GM18507 (cell line): Measurements from ENCODE around the gene BACH2.

ENCODE experiments used
- DNase-seq: peaks from one replicate; pipeline ENCODE4 v3.0.0; 2011; ENCODE audit warnings: low read depth; ENCODE audit not compliant: insufficient read length; ENCODE audit errors: extremely low spot score
- FAIRE-seq: peaks from 2 replicates; lab custom pipeline; 2011; peaks lifted over from hg19 to GRCh38; lab: Jason Lieb, UNC

The BACH2 gene

GRCh38 chr6:89944826-89945407 is 351.7 kb downstream of the BACH2 start:
- DNase-seq (no peak), FAIRE-seq (no peak)

DNA sequence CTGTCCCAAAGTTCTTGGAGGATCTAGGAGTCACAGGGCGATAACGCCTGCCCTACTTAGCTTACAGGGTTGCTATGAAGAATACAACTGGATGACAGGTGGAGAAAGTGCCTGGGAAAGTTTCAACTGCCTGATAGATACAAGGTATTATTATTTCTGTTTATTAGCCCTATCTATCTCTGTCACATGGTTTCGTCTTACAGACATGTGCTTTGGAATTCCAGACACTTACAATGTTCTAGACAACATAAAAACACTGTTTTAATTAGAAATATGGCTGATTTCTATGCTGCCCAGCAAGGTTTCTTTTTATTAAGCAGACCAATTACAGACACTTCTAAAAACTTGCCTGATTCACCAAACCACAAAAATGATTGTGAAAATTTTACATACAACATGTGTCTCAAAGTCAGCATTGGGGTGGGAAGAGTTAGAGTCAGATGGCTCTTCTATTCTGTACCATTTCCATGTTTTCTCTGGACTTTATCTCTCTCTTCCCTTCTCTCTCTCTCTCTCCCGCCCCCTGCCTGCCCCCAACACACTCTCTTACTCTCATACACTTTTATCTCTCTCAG is 352.4 kb downstream of the BACH2 start:
- FAIRE-seq (no peak), DNase-seq (no peak)

GRCh38 chr6:89942601-89943000 is 354.0 kb downstream of the BACH2 start:
- no peak for FAIRE-seq
- DNase-seq, result no peak

GRCh38 chr6:89941763-89942497 is 354.7 kb downstream of the BACH2 start:
- FAIRE-seq, result no peak
- DNase-seq, result no peak

DNA sequence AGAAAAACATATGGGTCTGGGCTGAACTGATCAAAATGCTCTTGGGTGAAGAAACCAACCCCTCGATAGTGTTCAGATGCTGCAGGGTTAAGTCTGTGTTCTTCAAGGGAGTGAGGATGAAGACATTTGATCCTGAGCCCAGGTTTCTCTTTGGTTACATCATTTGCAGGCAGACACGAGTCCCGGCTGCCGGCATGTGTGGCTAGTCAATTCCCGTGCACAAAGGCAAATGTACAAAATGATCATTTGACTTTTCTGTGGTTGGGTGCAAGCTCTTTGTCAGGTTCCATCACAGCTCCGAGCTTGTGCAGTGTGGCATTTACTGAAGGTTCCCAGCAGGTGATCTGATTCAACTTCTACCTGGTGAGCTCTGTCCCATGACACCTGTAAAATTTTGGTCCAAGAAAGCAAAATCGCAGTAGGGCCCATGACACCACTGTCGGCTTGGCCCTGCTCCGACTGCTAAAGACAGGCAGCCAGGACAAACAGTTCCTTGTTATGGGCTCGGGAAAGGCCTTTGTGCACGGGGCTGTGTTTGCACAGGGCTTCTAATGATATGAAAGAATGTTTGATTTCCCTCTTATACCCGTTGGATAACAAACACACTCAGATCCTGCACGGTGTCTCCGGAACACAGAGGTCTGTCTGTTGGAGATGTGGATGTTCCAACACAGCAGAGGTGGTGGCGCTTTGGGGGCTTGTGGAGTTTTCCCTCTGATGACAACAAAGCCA is 355.4 kb downstream of the BACH2 start:
- DNase-seq, result no peak
- no peak for FAIRE-seq

DNA sequence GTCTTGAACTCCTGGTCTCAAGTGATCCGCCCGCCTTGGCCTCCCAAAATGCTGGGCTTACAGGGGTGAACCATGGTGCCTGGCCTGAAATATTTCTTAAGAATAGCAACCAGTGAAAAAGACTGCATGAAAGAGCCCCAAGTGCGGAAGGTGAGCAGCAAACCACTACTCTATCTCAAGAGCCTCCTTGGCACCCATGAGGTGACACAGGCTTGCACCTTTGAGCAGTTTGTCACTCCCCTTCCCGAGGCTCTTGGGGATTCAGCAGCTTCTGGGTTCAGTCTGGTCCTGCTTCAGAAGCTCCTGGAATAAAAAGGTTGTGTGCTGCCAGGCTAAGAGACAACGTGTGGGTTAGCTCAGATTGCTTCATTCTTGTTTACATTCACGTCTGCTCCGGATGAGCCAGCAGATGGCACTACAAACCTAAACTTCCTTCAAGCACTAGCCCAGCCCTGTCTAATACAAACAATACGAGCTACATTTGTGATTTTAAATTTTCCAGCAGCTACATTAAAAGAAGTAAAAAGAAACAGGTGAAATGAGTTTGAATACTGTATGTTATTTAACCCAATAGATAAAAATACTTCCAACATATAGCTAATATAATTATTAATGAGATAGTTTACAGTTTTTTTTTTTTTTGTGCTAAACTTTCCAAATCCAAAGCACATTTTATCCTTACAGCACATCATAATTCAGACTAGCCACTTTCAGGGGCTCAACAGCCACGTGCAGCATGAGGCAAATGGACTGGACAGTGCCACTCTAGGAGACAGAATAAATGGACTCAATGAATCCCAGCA is 356.2 kb downstream of the BACH2 start:
- peak; percentile 59 for DNase-seq

GRCh38 chr6:89939144-89939543 is 357.5 kb downstream of the BACH2 start:
- no peak for FAIRE-seq
- no peak for DNase-seq

More for the DNA sequence above, 356.2 kb downstream of the BACH2 start:
- peak; percentile 91 for FAIRE-seq

DNA sequence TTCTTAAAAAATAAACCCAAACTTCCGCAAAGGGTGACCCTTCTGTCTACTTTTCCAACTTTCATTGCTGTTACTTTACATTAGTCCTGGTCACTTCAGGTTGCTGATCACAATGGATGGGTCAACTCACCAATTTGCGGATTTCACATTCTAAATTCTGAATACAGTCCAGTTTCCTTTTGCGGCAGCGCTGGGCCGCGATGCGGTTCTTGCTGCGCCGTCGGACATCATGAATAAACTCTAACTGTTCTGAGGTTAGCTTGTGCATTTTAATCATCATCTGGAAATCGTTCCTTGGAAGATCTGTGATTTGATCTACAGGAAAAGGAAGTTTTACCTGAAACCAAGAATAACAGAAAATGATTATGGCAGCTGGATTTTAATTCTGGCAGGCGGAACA is 358.6 kb downstream of the BACH2 start:
- no peak for DNase-seq

GRCh38 chr6:89936177-89936576 is 360.5 kb downstream of the BACH2 start:
- FAIRE-seq, result no peak
- no peak for DNase-seq

More for the DNA sequence above, 358.6 kb downstream of the BACH2 start:
- no peak for FAIRE-seq

GRCh38 chr6:89934685-89935366 is 361.8 kb downstream of the BACH2 start:
- no peak for FAIRE-seq
- no peak for DNase-seq

GRCh38 chr6:89932245-89932802 is 364.3 kb downstream of the BACH2 start:
- no peak for FAIRE-seq
- DNase-seq, result no peak

GRCh38 chr6:89930789-89931188 is 365.9 kb downstream of the BACH2 start:
- no peak for FAIRE-seq
- no peak for DNase-seq

- FAIRE-seq (no peak), DNase-seq (no peak)
These were observed 368.0 kb downstream of the BACH2 start for GRCh38 chr6:89928604-89929003.

GRCh38 chr6:89927791-89928550 is 368.7 kb downstream of the BACH2 start:
- no peak for FAIRE-seq

DNA sequence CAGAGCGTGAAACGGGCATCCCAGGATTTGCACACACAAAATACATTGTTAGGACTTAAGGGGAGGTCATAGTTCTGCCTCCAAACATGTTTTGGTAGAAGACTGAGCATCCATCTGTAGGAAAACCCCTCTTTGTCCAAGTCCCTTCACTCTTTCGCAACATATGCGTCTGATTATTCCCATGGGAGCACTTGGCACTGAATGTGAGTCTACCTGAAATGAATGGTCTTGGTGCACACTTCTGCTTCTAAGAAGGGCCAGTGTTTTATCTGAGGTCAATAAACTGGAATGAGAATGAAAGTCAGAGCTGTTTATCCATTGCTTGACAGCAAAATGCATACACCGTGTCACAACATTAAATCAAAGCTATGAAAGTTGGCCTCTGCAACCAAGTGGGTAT is 369.4 kb downstream of the BACH2 start:
- no peak for FAIRE-seq

More at GRCh38 chr6:89927791-89928550, 368.7 kb downstream of the BACH2 start:
- DNase-seq, result no peak

DNA sequence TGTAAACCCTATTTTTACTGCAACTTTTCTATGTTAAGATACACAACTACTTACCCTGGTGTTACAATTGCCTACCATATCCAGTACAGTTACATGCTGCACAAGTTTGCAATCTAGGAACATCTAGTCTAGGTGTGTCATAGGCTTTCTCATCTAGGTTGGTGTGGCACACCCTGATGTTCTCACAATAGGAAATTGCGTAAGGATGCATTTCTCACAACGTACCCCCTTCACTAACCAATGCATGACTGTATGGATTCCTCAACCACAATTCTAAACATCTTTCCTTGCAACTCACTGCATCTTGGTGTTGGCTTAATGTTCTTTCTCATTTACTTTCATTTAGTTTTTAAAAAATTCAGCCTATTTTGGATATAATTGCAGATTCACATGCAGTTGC is 370.8 kb downstream of the BACH2 start:
- no peak for DNase-seq
- no peak for FAIRE-seq

More for the DNA sequence above, 369.4 kb downstream of the BACH2 start:
- no peak for DNase-seq

DNA sequence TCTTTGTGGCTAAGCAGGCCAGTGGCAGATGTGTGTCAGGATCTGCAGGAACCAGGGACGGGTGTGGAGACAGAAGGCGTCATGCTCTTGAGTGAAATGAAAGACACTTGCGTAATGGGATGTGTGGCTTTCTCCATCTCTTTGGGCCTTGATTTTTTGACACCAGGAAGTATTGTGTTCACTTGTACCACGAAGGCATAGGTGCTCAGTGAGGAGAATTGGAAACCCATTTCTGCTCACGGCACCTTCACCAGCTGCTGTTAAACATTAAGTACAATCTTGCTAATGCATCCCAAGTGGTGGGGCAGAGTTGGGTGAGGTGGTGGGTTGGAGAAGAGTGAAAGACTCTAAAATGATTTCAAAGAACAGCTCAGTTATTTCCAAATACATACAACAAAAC is 372.4 kb downstream of the BACH2 start:
- DNase-seq (no peak), FAIRE-seq (no peak)

DNA sequence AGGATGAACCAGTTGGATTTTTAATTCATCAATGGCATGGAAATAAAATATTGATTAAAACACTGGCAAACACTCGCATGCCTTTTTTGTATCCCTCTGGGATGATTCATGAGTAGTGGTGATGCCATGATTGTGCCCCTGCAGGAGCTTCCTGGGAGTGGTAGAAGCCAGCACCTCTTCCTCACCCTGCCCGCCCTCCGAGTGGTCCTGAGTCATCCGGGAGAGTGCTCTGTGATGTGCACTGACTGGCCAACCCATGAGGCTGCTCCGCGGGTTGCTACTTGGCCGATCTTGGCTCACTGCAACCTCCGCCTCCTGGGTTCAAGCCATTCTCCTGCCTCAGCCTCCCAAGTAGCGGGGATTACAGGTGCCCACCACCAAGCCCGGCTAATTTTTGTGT is 375.0 kb downstream of the BACH2 start:
- no peak for FAIRE-seq
- DNase-seq, result no peak
